HepG2 (cell line): ENCODE results near the gene MYRIP.

Experiments
- CBX5 ChIP-seq: sonication (generic); formaldehyde crosslinking; IDR thresholded peaks from 2 replicates; pipeline ENCODE4 v1.4.0; 2020; ENCODE audit warnings: missing genetic modification reagents, borderline replicate concordance
- KDM4B ChIP-seq: sonication (generic); formaldehyde crosslinking; IDR thresholded peaks from 2 replicates; pipeline ENCODE4 v1.4.0; 2020; ENCODE audit warnings: missing genetic modification reagents
- RFX5 ChIP-seq: IDR thresholded peaks from 2 replicates; pipeline ENCODE4 v1.6.1; 2011; ENCODE audit warnings: low read depth, low read length, improper control_type of control experiment
- YY1 ChIP-seq: IDR thresholded peaks from 2 replicates; pipeline ENCODE4 v1.6.1; 2011; ENCODE audit warnings: low read length, low read depth, moderate library complexity, mild to moderate bottlenecking; ENCODE audit not compliant: insufficient read depth, insufficient replicate concordance

DNA sequence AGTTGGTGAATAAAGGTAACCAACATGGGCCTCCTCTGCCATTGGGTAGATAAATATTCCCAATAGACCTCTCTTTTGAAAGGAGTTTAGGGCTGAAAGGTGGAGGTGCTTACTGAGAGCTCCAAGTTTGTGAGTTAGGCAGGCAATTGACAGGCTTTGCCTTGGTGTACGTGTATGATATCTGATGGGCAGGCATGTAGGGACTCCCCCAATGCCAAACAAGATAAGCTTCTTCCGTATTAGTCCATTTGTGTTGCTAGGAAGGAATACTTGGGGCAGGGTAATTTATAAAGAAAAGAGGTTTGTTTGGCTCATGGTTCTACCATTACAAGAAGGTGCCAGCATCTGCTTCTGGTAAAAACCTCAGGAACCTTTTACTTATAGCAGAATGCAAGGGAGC lies 339.4 kb downstream of the MYRIP start:
- no peak for TF ChIP-seq KDM4B
- no peak for TF ChIP-seq YY1
- TF ChIP-seq RFX5, result no peak
- TF ChIP-seq CBX5, result no peak
